Measurements from ENCODE around the gene CNTN4.

DNA sequence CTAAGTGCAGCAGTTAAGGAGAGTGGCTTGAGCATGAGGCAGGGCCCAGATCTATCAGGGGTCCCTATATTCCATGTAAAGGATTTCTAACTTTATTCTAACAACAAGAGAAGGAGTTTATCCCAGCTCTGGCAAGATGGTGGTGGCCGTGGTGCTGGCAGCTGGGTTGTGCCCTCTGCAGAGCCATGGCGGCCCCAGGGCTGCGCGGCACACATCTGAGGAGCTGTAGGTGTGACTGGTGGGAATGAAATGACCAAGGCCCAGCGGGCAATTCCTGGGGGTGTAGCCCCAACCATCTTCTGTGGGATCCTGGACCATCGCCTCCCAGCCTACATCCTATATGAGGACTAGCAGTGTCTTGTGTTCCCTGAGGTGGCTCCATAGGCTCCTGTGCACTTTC, 263.5 kb downstream of the CNTN4 start:
- no peak for TF ChIP-seq ZNF274 (IDR thresholded peaks at IDR 0.05; ENCODE audit: low read depth, low read length)
- TF ChIP-seq YY1 (IDR thresholded peaks at IDR 0.05; ENCODE audit: insufficient read depth, insufficient read length): no peak
- TF ChIP-seq SUZ12 (IDR thresholded peaks at IDR 0.05; ENCODE audit: extremely low read depth, insufficient read depth, insufficient read length): no peak
